Head of caudate nucleus (tissue), 42 donors: Measurements from ENCODE around the gene ABCB7.
"Not testable (repeated sequence)": the region's sequence is repeated elsewhere in the genome, so short reads cannot be mapped to it uniquely, and the experiment has no call there.

Experiments used
- DNase-seq, 42 donors: peaks; one replicate each; pipeline versions ENCODE4 v3.0.0 to v3.0.0-alpha.2; 2020 to 2021; ENCODE audit warnings: mixed read lengths in 7 of 42
- intact Hi-C: fragments of 100-400 bp; cut with DNase I; formaldehyde crosslinking; loops from one replicate; pipeline ENCODE4 v1.15.0; 2022

Gene ABCB7

GRCh38 chrX:75155827-75156525, at the start of gene ABCB7:
Gene ABCB7, minus strand, starts transcription at chrX:75156283. Its CDS starts 11 bp downstream, at chrX:75156272.
- DNase-seq: peak; percentile 27 to 90 (median 76)
- intact Hi-C loops: no loop called here

GRCh38 chrX:75188415-75189206, 32.5 kb upstream of the ABCB7 start:
- not testable (repeated sequence) for DNase-seq

GRCh38 chrX:75181721-75182120, 25.6 kb upstream of the ABCB7 start:
- intact Hi-C loops: no loop called here
- DNase-seq: no peak

More at GRCh38 chrX:75188415-75189206, 32.5 kb upstream of the ABCB7 start:
- intact Hi-C loops: not testable (repeated sequence)

GRCh38 chrX:75179536-75180293, 23.6 kb upstream of the ABCB7 start:
- intact Hi-C loops, DNase-seq: not testable (repeated sequence)

GRCh38 chrX:75172257-75172890, 16.3 kb upstream of the ABCB7 start:
- intact Hi-C loops, DNase-seq: not testable (repeated sequence)

GRCh38 chrX:75158054-75158453, 2.0 kb upstream of the ABCB7 start:
- no peak for DNase-seq
- intact Hi-C loops: no loop called here

- intact Hi-C loops: no loop called here
- DNase-seq: peak in 6 of 42 donors; percentile 0 to 43 (median 14)
These were observed 455 bp upstream of the ABCB7 start for GRCh38 chrX:75156531-75156945.

GRCh38 chrX:75155447-75155826, 646 bp downstream of the ABCB7 start:
- intact Hi-C loops: no loop called here
- DNase-seq: no peak

GRCh38 chrX:75154871-75155270, 1.2 kb downstream of the ABCB7 start:
- intact Hi-C loops: no loop called here
- no peak for DNase-seq

GRCh38 chrX:75151827-75152592, 4.1 kb downstream of the ABCB7 start:
- DNase-seq: no peak
- intact Hi-C loops: no loop called here

- intact Hi-C loops: no loop called here
- DNase-seq: no peak
These were observed 6.4 kb downstream of the ABCB7 start for GRCh38 chrX:75149654-75150053.

GRCh38 chrX:75132672-75133071, 23.4 kb downstream of the ABCB7 start:
- intact Hi-C loops: no loop called here
- DNase-seq: no peak

GRCh38 chrX:75131973-75132627, 24.0 kb downstream of the ABCB7 start:
- peak in 33 of 42 donors; percentile 1 to 56 (median 21) for DNase-seq
- intact Hi-C loops: no loop called here

GRCh38 chrX:75129069-75129468, 27.0 kb downstream of the ABCB7 start:
- DNase-seq, intact Hi-C loops: not testable (repeated sequence)

- DNase-seq: no peak
- intact Hi-C loops: no loop called here
These were observed 37.8 kb downstream of the ABCB7 start for GRCh38 chrX:75118296-75118695.

GRCh38 chrX:75115707-75116413, 40.2 kb downstream of the ABCB7 start:
- intact Hi-C loops: no loop called here
- DNase-seq: no peak

- intact Hi-C loops: no loop called here
- no peak for DNase-seq
These were observed 41.4 kb downstream of the ABCB7 start for GRCh38 chrX:75114638-75115037.
